NCI-H1417 (cell line): ENCODE measurements around the gene GP1BB.
"Not testable (repeated sequence)": the region's sequence is repeated elsewhere in the genome, so short reads cannot be mapped to it uniquely, and the experiment has no call there.

Source experiments
- DNase-seq, 3 experiments: peaks; one replicate each; lab custom pipeline; 2025; lab: John Stamatoyannopoulos, UW

GP1BB gene

DNA sequence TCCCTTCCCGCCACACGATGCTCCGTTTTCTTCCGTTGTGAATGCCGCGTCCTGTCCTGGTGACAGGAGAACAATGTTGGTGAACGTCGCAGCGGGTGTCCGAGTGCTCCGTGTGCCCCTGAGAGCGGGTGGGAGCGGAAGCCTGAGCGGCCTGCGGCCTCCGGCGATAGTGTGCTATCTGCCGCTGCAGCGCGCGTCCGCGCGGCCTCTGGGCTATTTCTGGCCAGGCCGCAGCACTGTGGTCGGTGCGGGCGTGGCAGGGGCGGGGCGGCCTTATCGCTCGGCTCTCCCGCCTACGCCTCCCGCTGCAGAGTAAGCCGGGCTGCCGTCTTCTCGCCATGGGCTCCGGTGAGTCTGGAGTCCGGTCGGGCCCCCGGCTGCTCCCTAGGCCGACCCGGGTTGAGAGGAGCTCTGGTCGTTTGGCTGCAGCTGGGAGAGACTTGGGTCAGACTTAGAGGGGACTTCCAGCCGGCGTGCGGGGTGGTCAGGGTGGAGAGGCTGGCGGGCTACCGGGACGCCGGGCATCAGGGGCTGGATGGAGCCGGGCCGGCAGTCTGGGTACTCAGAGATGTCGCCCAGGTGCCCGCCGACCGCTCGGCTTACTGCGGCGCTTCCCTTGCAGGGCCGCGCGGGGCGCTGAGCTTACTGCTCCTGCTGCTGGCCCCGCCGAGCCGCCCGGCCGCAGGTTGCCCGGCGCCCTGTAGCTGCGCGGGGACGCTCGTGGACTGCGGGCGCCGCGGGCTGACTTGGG lies at the start of gene GP1BB:
TSS of gene GP1BB (plus strand) at position 308 of the 751 bp plus-strand sequence. CDS start at position 339, 31 bp downstream.
- DNase-seq = no peak

DNA sequence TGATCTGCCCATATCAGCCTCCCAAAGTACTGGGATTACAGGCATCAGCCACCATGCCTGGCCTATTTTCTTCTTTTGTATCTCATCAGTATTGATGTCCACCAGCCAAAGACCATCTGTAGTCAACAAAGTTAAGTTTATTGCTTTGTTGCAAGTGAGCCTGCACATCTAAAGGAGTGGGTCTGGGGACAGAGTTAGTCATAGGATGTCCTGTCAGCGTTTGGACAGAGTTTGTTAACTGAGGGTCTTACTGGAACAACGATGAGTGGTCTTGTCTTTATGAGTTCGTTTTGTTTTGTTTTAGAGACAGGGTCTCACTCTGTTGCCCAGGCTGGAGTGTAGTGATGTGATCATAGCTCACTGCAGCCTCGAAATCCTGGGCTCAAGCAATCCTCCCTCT lies 49.7 kb upstream of the GP1BB start:
- no peak for DNase-seq

DNA sequence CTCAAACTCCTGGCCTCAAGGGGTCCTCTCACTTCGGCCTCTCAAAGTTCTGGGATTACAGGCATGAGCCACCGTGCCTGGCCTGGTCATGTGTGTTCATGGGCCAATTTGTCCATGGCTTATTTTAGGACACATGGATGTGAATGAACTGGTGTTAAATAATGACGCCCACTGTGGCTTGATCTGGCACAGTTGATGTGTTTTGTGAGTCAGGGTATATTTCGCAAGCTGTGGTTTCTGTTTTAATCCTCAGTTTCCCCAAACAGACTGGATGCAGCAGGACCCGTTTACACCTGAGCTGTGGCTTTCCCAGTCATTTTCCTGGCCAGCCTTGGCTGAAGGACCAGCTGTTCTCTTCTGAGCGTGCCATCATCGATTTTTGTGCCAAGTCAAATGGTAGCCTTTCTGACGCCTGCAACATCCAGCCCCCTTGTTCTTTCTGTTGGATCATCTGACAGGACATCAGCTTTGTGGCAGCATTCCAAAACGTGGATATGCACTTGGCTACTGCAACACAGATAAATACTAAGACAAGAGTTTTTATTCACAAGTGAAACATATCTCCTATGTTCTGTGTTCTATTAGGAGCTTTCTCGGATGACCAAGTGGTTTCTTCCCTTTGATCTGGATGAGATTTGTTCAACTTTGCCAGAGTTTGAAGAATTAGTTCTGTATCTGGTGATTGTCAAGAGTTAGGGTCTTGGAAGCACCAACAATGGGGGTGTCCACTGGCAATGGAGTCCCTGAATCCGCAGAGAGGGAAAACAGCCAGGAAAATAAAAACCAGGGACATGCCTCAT lies 49.0 kb upstream of the GP1BB start:
- DNase-seq = no peak

DNA sequence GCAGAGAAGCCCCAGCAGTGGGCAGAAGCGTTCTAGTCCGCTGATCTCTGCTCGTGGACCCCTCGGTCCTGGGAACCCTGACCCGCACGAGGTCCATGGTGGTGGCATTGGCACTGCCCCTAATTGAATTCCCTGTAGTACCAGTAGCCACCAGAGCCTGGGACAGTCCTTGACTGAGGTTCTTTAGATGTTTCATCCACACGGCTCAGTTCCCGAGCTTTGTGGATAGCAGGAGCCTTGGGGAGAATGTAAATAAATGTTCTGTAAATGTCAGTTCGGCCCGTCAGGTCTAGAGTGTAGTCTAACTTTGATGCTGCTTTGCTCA lies 48.4 kb upstream of the GP1BB start:
- DNase-seq = no peak

DNA sequence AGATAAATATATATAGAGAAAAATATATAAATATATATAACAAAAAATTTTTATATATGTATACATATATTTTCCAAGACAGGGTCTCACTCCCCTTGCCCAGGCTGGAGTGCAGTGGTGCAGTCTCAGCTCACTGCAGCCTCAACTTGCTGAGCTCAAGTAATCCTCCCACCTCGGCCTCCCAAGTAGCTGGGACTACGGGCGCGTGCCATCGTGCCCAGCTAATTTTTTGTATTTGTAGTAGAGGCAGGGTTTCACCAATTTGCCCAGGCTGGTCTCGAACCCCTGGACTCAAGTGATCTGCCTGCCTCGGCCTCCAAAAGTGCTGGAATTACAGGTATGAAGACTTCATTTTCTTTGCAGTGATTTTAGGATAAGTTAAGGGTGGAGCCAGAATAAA lies 47.9 kb upstream of the GP1BB start:
- DNase-seq = no peak

DNA sequence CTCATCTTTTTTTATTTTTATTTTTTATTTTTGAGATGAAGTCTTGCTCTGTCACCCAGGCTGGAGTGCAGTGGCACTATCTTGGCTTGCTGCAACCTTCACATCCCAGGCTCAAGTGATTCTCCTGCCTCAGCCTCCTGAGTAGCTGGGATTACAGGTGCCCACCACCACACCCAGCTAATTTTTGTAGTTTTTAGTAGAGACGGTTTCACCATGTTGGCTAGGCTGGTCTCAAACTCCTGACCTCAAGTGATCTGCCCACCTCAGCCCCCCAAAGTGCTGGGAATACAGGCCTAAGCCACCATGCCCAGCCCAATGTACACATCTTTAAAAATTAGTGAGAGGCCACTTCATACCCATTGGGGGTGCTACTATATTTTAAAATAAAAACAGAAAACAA lies 46.9 kb upstream of the GP1BB start:
- not testable (repeated sequence) for DNase-seq

DNA sequence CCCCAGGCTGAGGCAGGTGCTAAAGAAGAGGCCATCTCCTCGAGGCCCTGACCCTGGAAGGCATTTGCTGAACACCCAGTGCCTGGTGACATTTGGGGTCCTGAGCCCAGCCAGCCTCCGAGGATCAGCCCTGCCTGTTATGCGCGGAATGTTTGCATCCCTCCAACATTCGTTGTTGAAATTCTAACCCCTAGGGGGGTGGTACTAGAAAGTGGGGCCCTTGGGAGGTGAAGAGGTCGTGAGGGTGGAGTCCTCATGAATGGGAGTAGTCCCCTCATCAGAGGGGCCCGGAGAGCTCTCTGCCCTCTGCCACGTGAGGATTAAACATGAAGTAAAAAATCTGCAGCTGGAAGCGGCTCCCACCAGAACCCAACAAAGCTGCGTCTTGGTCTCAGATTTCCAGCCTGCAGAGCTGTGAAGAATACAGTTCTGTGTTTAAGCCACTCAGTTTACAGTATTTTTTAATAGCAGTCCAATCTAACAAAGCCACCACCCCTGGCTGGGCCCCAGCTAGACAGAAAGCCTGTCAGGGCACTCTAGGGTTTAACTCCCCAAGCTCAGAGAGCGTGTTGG lies 44.3 kb upstream of the GP1BB start:
- no peak for DNase-seq

DNA sequence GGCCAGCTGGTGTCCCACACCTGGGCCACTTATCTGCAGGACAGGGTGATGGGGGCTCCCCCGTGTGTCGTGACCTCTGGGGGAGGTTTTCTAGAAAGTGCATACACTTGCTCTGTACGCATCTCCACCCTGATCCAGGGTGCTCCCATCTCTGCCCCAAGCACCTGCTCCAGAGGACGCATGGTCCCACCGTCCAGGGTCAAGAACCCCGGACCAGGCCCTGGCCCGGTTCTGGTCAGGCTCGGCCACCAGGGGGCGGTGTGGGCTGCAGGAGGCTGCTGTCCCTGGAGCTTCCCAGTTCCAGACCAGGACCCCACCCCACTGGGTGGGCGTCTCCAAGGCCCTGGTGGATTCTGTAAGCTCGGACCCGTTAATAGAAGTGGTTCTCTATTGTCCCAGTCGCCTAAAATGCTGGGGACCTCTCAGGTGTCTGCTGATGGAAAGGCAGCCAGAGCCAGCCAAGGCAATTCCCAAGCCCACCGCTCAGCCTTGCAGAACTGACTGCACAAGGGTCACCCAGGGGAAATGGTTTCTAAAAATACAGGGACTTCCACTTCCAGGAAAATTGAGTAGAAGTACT lies 43.7 kb upstream of the GP1BB start:
- DNase-seq = peak in 1 of 3 experiments; percentile 23

DNA sequence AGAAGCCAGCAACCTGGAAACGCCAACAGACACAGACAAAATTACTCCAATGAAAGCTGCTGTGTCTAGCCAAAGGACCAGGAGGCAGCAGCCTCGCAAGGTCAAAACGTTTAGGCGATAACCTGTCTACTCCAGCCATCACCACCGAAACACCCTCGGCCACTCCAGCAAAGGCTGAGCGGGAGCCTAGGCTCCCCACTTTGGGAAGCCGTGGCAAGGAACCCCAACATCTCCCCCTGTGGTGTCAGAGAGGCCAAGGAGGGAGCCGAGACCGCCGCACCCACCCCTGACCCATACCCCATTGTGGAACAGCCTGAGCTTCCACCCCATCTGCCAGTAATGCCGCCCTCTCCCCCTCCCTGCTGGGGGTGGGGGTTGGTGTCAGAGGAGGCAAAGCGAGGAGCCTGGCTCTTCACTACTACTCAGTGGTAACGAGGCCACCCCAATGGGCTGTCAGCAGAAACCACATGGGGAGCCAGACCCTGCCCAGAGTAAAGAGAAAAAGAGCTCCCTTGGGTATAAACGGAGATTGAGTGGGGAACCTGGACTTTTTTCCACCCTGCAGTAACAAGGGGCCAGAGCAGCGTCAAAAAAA lies 43.0 kb upstream of the GP1BB start:
- DNase-seq = no peak

DNA sequence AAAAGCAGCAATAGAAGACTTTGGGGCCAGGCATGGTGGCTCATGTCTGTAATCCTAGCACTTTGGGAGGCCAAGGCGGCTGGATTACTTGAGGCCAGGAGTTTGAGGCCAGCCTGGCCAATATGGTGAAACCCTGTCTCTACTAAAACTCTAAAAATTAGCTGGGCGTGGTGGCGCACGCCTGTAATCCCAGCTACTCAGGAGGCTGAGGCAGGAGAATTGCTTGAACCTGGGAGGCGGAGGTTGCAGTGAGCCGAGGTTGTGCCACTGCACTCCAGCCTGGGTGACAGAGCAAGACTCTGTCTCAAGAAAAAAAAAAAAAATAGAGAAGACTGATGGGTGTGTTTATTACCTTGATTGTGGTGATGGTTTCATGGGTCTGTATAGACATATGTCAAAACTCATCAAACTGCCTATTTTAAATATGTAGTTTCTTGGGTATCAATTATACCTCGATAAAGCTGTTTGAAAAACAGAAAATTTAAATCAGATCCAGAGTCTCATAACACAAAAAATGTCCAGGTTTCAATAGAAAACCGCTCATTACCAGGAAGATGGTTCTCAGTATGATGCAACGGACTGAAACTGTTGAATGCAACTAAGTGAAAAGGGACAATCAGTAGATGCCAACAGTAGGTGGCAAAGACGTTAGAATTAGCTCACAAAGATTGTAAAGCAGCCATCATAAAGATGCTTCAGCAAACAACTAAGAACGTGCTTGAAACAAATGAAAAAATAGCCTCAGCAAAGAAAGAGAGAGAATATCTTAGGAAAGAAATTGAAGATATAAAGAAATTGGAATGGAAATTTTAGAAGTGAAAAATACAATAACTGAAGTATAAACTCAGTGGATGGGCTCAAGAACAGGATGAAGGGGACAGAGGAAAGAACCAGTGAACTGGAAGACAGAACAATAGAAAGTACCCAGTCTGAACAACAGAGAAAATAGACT lies 42.2 kb upstream of the GP1BB start:
- DNase-seq = no peak

DNA sequence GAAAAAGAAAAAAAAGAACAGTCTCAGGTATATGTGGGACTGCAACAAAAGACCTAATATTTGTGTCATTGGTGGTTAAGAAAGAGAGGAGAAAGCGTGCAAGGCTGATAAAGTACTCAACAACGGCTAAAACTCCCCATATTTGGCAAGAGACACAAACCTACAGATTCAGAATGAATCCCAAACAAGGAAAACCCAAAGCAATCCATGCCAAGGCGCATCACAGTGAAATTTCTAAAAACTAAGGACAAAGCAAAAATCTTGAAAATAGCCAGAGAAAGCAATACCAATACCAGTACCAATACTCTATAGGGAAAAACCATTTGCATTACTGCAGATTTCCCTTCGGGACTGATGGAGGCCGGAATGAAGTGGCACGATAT lies 41.5 kb upstream of the GP1BB start:
- no peak for DNase-seq

DNA sequence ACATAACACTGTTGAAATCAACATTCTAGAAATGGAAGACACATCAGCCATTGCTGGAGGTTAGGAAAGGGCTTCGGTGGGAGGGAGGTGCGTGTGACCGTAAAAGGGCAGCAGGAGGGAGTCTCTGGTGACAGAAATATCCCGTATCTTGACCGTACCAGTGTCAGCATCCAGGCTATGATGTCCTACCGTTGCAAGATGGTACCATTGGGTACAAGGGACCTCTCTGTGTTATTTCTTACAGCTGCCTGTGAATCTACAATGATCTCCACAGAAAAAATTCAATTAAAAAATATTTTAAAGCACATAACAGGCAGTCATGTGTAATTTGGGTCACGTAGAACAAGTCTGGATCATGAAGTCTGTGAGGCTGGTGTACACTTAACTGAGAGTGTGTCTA lies 36.4 kb upstream of the GP1BB start:
- no peak for DNase-seq

DNA sequence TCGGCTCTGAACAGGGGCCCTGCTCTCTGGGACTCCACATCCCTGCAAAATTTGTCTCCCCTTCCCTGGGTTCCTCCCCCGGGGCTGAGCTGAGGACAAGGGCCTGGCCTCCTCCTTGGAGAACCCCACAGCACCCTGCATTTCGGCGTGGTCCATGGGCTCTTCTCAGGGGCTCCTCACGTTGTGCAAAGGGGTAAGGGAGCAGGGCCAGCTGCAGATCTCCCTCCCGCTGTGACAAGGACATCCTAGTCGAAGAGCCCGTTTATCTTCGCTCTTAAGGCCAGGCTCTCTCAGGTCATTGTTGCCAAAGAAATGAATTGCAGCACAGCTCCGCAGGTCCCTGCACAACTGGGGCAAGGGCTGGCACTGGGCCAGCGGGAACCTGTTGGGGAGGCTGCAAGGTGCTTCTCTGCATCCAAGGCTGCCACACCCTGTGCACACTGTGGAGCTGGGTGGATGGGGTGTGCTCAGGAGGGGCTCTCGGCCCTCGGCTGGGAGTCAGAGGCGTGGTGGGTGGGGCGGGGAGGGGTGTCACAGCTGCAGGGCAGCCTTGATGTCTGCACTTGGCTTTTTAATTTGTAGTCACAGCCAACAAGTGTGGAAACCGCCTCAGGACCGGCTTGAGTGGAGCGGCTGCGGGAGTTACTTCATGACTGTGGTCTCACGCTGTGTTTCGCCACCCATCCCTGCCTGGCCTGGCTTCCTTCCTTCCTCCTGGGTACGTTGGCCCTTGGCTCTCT lies 35.6 kb upstream of the GP1BB start:
- peak; percentile 46 to 76 (median 68) for DNase-seq

DNA sequence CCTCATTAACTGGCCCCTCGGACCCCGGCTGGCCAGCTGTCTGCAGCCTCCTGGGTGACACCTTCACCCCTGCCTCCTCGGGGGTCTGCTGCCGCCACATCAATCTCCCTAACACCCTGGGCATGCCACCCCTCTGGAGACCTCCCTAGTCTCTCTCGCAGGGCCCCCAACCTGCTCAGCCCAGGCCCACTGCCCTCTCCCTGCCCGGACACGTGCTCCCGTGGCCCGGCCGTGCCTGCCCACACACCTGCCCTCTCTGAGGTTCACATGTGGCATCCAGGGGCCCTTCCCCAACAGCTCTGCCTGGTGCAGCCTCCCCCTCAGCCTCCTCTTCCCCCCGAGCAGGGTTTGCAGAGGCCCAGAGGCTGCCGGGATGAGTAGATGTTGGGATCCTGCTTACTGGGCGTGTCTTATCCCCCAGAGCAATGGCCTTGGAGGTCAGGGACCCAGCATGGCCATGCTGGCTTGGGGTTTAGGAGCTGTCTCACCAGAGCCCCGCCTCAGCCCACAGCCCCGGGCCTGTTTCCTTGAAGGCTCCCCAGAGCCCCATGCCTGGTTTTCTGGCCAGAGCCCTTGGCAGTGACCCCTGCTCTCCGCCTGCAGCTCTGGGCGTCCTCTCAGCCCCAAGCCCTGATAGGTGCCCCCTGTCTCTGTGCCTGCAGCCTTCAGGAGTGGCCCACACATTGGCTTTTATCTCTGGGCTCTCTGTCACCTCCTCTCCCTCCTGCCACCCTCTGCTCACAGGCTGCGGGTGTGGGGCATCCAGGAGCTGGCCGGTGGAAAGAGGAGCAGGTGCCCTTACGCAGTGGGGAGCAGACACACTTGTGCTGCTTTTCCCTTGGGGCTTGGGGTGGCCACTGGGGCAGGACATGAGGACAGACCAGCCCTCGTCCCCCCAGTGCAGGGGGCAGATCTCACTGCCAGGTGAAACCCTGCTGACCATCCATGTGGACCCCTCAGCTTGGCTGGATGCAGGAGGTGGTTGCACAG lies 34.7 kb upstream of the GP1BB start:
- DNase-seq = no peak

DNA sequence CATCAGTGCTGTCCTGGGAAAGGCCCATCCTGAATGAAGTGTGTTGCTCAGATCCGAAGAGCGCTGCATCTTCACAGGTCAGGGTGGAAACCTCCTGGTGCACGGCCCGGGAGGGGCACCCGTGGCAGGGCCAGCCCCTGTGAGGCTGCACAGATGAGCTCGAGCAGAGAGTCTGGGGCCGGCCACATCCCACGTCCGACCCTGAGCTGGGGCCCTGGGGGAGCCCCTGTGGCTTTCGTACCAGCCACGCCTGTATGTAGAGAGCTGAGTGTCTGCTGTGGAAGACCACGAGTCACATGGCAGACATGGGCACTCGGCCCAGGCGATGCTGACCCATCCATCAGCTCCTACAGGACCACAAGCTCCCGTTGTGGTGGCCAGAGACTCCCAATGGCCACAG lies 33.9 kb upstream of the GP1BB start:
- DNase-seq = no peak

DNA sequence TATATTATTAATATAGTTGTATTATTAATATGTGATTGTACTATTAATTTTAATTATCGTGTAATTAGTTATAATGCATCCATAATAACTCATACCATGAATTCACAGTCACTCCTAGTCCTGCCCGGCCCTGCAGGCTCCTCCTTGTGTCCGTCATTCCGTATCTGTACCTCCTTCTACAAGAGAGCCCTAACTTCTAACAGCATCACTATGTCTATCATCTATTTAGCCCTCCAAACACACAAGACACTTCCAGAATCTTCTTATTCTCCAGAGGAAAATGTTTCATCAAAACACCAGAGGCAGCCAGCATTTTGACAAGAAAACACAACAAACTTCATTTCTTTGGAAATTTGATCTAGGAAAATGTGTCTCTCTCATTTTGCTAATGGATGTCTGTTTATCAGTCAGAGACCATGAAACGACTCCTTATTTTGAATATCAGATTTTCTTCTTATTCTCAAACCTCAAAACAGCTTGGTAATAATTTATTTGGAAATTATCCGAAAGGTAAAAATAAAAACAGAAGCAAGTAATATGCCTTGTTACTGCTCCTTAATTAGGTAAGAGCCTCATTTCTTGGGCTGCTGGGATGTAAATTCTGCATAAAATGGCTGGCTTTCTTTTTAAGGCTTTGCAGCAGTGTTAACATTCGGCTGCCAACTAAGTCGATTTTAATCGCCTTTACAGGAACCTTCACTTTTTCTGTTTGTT lies 32.2 kb upstream of the GP1BB start:
- DNase-seq = no peak

DNA sequence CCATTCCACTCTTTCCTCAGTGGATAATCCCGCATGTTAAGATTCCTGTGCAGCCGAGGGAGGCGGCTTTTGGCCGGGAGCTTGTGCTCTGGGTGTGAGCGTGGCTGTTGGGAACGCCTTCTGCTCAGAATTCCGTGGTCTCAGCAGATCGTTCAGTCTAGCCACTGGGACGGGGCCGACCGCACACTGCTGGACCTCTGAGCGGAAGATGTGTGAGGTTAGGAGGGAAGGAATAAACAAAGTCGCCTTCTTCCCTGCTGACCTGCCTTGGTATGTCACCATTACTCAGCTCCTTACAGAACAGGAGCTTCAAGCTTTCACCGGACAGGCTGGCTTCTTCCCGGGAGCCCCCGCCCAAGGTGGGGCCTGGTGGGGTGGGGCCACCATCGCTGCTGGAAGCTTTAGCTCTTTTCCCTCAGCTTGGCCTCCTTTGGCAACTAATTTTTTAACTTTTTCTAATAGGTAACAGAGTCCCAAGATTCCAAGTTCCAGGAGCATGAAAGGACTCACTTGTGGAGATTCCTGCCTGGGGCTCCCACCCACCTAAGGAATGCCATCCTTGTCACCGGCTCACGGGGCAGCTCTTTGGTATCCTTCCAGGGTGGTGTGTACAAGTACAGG lies 31.5 kb upstream of the GP1BB start:
- DNase-seq = no peak

DNA sequence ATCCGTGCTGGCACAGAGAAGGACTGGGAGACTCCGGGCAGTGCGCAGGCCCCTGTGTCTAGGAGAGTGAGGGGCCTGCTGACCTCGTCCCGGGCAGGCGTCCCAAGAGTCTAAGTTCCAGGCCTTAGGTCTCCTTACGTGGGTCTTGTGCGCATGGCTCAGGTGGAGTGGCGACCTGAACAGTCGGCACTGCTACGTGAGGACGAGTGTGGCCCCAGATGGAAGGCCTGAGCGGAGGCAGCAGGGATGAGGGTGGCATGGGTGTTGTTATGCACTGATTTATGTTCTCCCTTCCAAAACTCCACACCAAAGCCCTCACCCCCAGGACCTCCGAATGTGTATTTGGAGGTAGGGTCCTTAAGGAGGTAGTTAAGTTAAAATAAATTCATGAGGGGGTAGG lies 29.8 kb upstream of the GP1BB start:
- no peak for DNase-seq
